GM11168 (cell line): ENCODE measurements around the gene STIP1.

ENCODE experiments used
- in situ Hi-C: fragments of 300-500 bp; cut with MboI; formaldehyde crosslinking; loops from one replicate; pipeline ENCODE4 v1.12.0; 2022; ENCODE audit warnings: low sequenced_read_pairs; ENCODE audit not compliant: unreplicated experiment

The STIP1 gene

GRCh38 chr11:64218628-64219353 is 32.8 kb downstream of the STIP1 start:
- in situ Hi-C loops: no loop called here

- in situ Hi-C loops: no loop called here
Measured at GRCh38 chr11:64219354-64219684, 33.3 kb downstream of the STIP1 start.

- in situ Hi-C loops: no loop called here
Measured at GRCh38 chr11:64219755-64220154, 33.8 kb downstream of the STIP1 start.

- in situ Hi-C loops: no loop called here
Measured at GRCh38 chr11:64220271-64220670, 34.3 kb downstream of the STIP1 start.

- in situ Hi-C loops: no loop called here
Measured at GRCh38 chr11:64220798-64221197, 34.8 kb downstream of the STIP1 start.

- in situ Hi-C loops: no loop called here
Measured at GRCh38 chr11:64222651-64223000, 36.7 kb downstream of the STIP1 start.

- in situ Hi-C loops: no loop called here
Measured at GRCh38 chr11:64223001-64223651, 37.2 kb downstream of the STIP1 start.

- in situ Hi-C loops: no loop called here
Measured at GRCh38 chr11:64224151-64224890, 38.4 kb downstream of the STIP1 start.

- in situ Hi-C loops: no loop called here
Measured at GRCh38 chr11:64224891-64225607, 39.1 kb downstream of the STIP1 start.

- in situ Hi-C loops: no loop called here
Measured at GRCh38 chr11:64225608-64226506, 39.9 kb downstream of the STIP1 start, which contains the start of the genes NUDT22 and TRPT1. Gene NUDT22, plus strand, starts transcription at chr11:64226274. Its CDS starts 379 bp downstream, at chr11:64226653. Gene TRPT1, minus strand, starts transcription at chr11:64226186. Its CDS starts 326 bp downstream, at chr11:64225860.

GRCh38 chr11:64226507-64227051 is 40.6 kb downstream of the STIP1 start:
- in situ Hi-C loops: no loop called here

GRCh38 chr11:64227405-64227956 is 41.5 kb downstream of the STIP1 start:
- in situ Hi-C loops: no loop called here

GRCh38 chr11:64229090-64229743 is 43.2 kb downstream of the STIP1 start:
- in situ Hi-C loops: no loop called here

- in situ Hi-C loops: no loop called here
Measured at GRCh38 chr11:64229744-64230170, 43.8 kb downstream of the STIP1 start.

- in situ Hi-C loops: no loop called here
Measured at GRCh38 chr11:64230171-64230984, 44.4 kb downstream of the STIP1 start, which contains the start of gene DNAJC4. Gene DNAJC4, plus strand, starts transcription at chr11:64230548. Its CDS starts 307 bp downstream, at chr11:64230855.

- in situ Hi-C loops: no loop called here
Measured at GRCh38 chr11:64230985-64231365, 45.0 kb downstream of the STIP1 start.

GRCh38 chr11:64231546-64231945 is 45.6 kb downstream of the STIP1 start:
- in situ Hi-C loops: no loop called here
